SK-N-MC (cell line): ENCODE data around the gene ARMCX5.

Source experiments
- DNase-seq: peaks from one replicate; pipeline ENCODE4 v3.0.0-alpha.2; 2011; ENCODE audit warnings: low read depth, low spot score
- H3K27ac ChIP-seq: fragments of 200-600 bp; sonication (generic); 2 replicates; pipeline ENCODE4 v1.5.1; 2016; ENCODE audit warnings: mixed run types
- H3K36me3 ChIP-seq: fragments of 200-600 bp; sonication (generic); 2 replicates; pipeline ENCODE4 v1.6.1; 2017; ENCODE audit warnings: antibody characterized with exemption, low read length, mixed read lengths; ENCODE audit not compliant: insufficient read depth
- H3K4me3 ChIP-seq: fragments of 200-600 bp; sonication (generic); 2 replicates; pipeline ENCODE4 v1.5.1; 2016
- H3K9ac ChIP-seq: fragments of 200-600 bp; sonication (generic); 2 replicates; pipeline ENCODE4 v1.8.0; 2017; ENCODE audit warnings: mixed run types, mixed read lengths; ENCODE audit not compliant: insufficient read length
- H3K9me3 ChIP-seq: fragments of 200-600 bp; sonication (generic); 2 replicates; pipeline ENCODE4 v1.6.1; 2017; ENCODE audit warnings: low read depth, mild to moderate bottlenecking, antibody characterized with exemption, low read length, moderate library complexity, mixed read lengths
- EZH2 ChIP-seq: fragments of 200-600 bp; sonication (generic); IDR thresholded peaks from one replicate; pipeline ENCODE4 v1.6.1; 2017; ENCODE audit warnings: antibody characterized with exemption
- FOXP2 ChIP-seq: optimal IDR thresholded peaks from 2 replicates; pipeline ENCODE3; 2011; ENCODE audit warnings: mild to moderate bottlenecking, moderate library complexity; ENCODE audit not compliant: insufficient read depth; ENCODE audit errors: extremely low read length, control extremely low read depth
- POLR2AphosphoS5 ChIP-seq: IDR thresholded peaks from 2 replicates; pipeline ENCODE4 v1.6.1; 2012; ENCODE audit warnings: mild to moderate bottlenecking, low read depth, low read length, borderline replicate concordance

ARMCX5 gene

GRCh38 chrX:102624105-102624504, 24.8 kb downstream of the ARMCX5 start:
- no peaks in the 10 kb centered on the region for H3K9me3 ChIP-seq
- DNase-seq = no peak
- H3K27ac ChIP-seq = no peak overlapping the region
- no peak overlapping the region for H3K9ac ChIP-seq
- H3K4me3 ChIP-seq = no peak overlapping the region
- peaks cover 3% of the 10 kb centered on the region; the same call in 1 of the 2 replicates for H3K36me3 ChIP-seq
- TF ChIP-seq EZH2 = no peak

DNA sequence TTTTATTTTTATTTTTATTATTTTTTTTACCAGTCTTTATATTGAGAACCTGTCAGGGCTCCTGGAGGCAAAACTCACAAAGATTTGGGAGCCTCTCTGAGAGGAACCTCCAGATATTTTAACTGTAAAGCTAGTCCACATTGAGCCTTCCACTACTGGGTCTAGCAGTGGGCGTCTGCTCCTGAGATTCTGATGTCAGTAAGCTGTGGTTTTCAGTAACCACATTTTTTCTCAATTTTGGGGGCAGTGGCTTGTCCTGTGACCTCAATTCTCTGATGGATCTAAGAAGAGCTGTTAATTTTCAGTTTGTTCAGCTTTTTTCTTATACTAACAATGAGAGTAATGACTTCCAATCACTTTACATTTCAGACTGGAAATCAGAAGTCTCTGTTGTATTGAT, 28.3 kb downstream of the ARMCX5 start:
- no peak overlapping the region for H3K27ac ChIP-seq
- H3K36me3 ChIP-seq = peaks cover 3% of the 10 kb centered on the region; the same call in 1 of the 2 replicates
- H3K9me3 ChIP-seq = no peaks in the 10 kb centered on the region
- no peak for DNase-seq
- no peak overlapping the region for H3K9ac ChIP-seq
- H3K4me3 ChIP-seq = no peak overlapping the region
- TF ChIP-seq FOXP2 (no peak), POLR2AphosphoS5 (no peak), EZH2 (no peak)

DNA sequence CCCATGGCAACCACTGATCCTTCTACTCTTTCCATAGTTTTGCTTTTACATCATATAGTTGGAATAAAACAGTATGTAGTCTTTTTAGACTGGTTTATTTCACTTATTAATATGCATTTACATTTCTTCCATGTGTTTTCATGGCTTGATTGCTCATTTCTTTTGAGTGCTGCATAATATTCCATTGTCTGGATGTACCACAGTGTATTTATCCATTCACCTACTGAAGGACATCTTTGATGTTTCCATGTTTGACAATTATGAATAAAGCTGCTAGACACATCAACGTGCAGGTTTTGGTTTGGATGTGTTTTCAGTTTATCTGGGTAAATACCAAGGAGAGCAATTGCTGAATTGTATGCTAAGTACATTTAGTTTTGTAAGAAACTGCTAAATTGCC, 38.2 kb downstream of the ARMCX5 start:
- H3K36me3 ChIP-seq = peaks cover 3% of the 10 kb centered on the region; the same call in 1 of the 2 replicates
- DNase-seq = no peak
- H3K9me3 ChIP-seq = no peaks in the 10 kb centered on the region
- H3K4me3 ChIP-seq = no peak overlapping the region
- H3K27ac ChIP-seq = no peak overlapping the region
- no peak for TF ChIP-seq FOXP2
- TF ChIP-seq EZH2 = no peak
- no peak for TF ChIP-seq POLR2AphosphoS5
- H3K9ac ChIP-seq = no peak overlapping the region

DNA sequence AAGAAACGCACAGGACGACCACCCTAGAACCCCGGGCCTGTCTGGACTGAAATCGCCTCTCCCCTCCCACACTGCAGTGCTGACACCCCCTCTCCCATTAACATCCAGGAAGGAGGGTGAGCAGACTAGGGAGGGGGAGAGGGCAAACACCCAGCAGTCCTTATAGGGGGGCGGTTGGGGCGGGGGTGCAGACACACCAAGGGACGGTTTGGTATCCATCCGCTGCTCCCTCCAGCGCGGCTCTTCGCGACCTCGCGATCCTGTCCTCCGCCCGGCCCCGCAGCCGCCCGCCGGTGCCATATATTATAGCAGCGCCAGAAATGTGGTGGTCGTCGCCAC, 51.6 kb downstream of the ARMCX5 start:
- no peak for DNase-seq
- Histone ChIP-seq H3K27ac (no peak overlapping the region), H3K36me3 (no peaks in the 10 kb centered on the region), H3K4me3 (no peak overlapping the region), H3K9ac (no peak overlapping the region), H3K9me3 (no peaks in the 10 kb centered on the region)
- TF ChIP-seq FOXP2 (no peak), POLR2AphosphoS5 (no peak), EZH2 (no peak)

DNA sequence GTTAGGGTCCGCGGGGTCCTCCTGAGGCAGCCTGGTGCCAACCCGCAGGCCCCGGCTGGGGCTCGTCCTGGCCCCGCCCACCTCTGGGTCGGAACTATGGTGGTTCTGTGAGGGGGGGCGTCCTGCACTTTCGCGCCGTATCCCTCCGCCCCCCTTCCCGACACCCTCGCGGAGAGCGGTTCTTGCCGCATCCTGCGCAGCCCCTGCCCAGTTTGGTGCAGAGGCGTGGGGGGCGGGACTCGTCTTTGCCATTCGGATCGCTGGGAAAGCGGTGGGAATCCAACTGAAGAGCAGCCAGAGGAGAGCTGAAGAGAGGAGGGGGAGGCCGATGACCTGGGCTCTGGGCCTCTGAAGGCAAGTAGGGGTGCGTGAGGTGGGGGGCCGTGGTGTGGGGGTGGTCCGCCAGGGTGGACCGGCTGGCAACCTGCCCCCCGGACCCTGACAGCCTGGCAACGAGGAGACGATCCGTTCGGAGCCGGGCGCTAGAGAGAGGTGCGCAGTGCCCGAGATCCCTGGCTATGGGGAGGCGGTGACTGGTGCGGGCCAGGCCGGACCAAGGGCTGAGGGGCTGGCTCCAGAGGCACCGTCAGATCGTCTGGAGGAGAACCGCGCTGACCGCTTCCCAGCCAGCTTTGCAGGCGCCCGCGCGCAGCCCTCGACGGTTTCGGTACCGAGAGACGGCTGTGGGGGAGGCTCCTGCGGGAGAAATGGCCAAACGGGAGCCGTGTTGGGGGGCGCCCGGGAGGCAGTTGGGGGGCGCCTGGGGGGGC, 52.1 kb downstream of the ARMCX5 start, which contains the start of gene GPRASP1:
TSS of gene GPRASP1 (plus strand) at position 242 of the 770 bp plus-strand sequence. CDS start 2,431 bp downstream, outside the sequence.
- no peaks in the 10 kb centered on the region for H3K36me3 ChIP-seq
- H3K9ac ChIP-seq = no peak within 1 kb of the TSS
- no peaks in the 10 kb centered on the region for H3K9me3 ChIP-seq
- H3K27ac ChIP-seq = no peak within 1 kb of the TSS
- H3K4me3 ChIP-seq = no peak within 1 kb of the TSS
- TF ChIP-seq POLR2AphosphoS5 (no peak), EZH2 (no peak), FOXP2 (no peak)
- DNase-seq = no peak

DNA sequence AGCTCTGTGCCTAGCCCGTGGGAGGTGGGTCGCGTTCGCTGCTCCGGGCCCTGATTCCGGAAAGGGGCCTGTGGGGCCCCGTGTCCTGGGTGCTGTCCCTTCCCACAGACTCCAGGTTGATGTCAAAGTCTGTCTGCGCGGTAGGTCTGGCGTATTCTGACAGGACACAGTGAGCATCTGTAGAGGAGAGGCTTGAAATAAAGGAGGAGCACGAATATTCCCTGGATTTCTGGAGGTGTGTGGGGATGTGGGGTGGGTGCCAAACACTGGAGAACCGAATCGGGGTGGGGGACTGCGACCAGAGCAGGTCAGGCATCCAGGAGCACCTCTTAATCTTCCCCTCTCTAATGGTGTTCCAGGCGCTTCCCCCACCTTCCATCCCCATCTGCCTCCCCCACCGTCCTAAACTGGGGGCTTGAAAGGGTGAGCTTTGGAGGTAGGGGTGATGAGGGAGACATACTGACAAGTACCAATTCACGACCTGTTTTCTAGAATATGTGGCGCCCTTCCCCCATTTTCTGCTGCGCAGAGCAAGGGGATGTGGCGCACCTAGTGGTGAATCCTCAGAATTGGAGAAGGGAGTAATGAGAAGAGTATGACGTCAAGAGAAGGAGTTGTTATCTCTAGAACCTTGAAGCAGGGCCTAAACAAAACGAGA, 52.8 kb downstream of the ARMCX5 start:
- no peak for TF ChIP-seq POLR2AphosphoS5
- TF ChIP-seq FOXP2 = no peak
- TF ChIP-seq EZH2 = no peak
- no peak for DNase-seq
- Histone ChIP-seq H3K4me3 (no peak overlapping the region), H3K27ac (no peak overlapping the region), H3K9me3 (no peaks in the 10 kb centered on the region), H3K9ac (no peak overlapping the region), H3K36me3 (no peaks in the 10 kb centered on the region)
